Activated CD4-positive, alpha-beta memory T cell treated with anti-CD3 and anti-CD28 coated beads, Interleukin-2, amount 10 ng/mL, durations not matched to agents 7 days and 5 days (primary cell): ENCODE measurements around the gene WDFY3. TPM values are rescaled to one million over a fixed set of nuclear protein-coding genes. Genes with fewer than 3 reads are reported as not detected.

ENCODE experiments used
- CTCF ChIA-PET: fragments of 350-600 bp; sonication (Branson Sonifier 250); formaldehyde crosslinking; loops from one replicate; lab custom pipeline; 2021; ENCODE audit warnings: antibody characterized with exemption, inconsistent platforms; lab: Charles Lee
- POLR2A ChIA-PET: fragments of 350-600 bp; sonication (Branson Sonifier 250); formaldehyde crosslinking; loops from one replicate; lab custom pipeline; 2021; ENCODE audit warnings: antibody characterized with exemption; lab: Charles Lee
- DNase-seq: peaks from one replicate; pipeline ENCODE4 v3.0.0-alpha.2; 2020
- H3K27ac Mint-ChIP-seq: one replicate; pipeline ENCODE4 v1.8.0; 2021; ENCODE audit warnings: mild to moderate bottlenecking, mixed read lengths
- H3K27me3 Mint-ChIP-seq: one replicate; pipeline ENCODE4 v1.8.0; 2021; ENCODE audit warnings: mixed read lengths
- H3K36me3 Mint-ChIP-seq: one replicate; pipeline ENCODE4 v1.8.0; 2021; ENCODE audit warnings: low read depth, mixed read lengths
- H3K4me1 Mint-ChIP-seq: one replicate; pipeline ENCODE4 v1.8.0; 2021; ENCODE audit warnings: mixed read lengths
- H3K4me3 Mint-ChIP-seq: one replicate; pipeline ENCODE4 v1.8.0; 2021; ENCODE audit warnings: mild to moderate bottlenecking, mixed read lengths
- H3K9me3 Mint-ChIP-seq: one replicate; pipeline ENCODE4 v1.8.0; 2021; ENCODE audit warnings: mixed read lengths
- total RNA-seq, 2 experiments: library from RNA; stranded (reverse); gene quantifications; one replicate each; pipeline ENCODE4 v1.2.3, GENCODE V29; 2021

WDFY3 gene
- total RNA-seq, 2 experiments from 2014 or later = 1.4 to 1.5 TPM

GRCh38 chr4:84892950-84893349 is 73.5 kb downstream of the WDFY3 start:
- Mint-ChIP-seq H3K4me3 (no peak overlapping the region), H3K27me3 (no peaks in the 10 kb centered on the region), H3K27ac (no peak overlapping the region), H3K9me3 (no peaks in the 10 kb centered on the region), H3K4me1 (no peaks in the 10 kb centered on the region), H3K36me3 (no peaks in the 10 kb centered on the region)
- ChIA-PET CTCF (no interaction called here), POLR2A (no interaction called here)
- no peak for DNase-seq

DNA sequence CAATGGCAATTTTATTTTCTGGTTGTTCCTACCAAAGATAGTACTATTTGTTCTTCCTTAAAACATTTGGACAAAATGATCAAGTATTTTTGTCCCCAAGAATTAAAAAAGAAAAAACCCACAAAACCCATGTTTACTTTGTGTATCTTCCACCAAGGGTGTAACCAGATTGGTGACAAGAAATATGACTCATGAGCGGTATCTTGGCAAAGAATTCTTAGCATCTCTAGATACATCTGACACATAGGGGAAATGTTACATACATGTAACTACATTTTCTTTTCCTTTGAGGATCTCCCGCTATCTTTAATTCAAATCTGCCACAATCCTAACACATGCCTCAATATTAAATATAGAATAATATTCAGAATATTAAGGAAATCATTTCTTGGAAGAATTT is 78.7 kb downstream of the WDFY3 start:
- POLR2A ChIA-PET = no interaction called here
- DNase-seq = no peak
- H3K9me3 Mint-ChIP-seq = no peaks in the 10 kb centered on the region
- no peaks in the 10 kb centered on the region for H3K27me3 Mint-ChIP-seq
- H3K4me1 Mint-ChIP-seq = no peaks in the 10 kb centered on the region
- H3K36me3 Mint-ChIP-seq = no peaks in the 10 kb centered on the region
- H3K4me3 Mint-ChIP-seq = no peak overlapping the region
- CTCF ChIA-PET = no interaction called here
- no peak overlapping the region for H3K27ac Mint-ChIP-seq

DNA sequence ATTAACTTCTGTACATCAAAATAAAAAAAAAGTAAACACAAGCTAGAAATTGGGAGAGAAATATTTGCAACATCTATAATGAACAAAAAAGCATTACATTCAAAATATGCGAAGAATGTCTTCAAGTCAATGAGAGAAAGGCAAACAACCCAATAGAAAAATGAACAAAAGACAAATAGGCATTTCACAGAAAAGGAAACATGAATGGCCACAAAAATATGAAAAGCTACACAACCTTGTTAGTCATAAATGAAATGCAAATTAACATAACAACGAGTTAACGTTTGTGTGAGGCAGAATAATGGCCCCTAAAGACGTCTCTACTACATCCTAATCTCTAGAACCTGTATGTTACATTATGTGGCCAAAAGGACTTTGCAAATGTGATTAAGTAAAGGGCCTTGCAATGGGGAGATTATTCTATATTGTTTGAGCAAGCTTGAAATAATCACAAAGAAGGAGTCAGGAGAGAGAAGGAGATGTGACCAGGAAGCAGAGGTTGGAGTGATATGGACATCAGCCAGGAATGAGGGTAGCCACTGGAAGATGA is 86.8 kb downstream of the WDFY3 start:
- ChIA-PET POLR2A (no interaction called here), CTCF (no interaction called here)
- H3K27me3 Mint-ChIP-seq = no peaks in the 10 kb centered on the region
- no peaks in the 10 kb centered on the region for H3K36me3 Mint-ChIP-seq
- H3K27ac Mint-ChIP-seq = no peak overlapping the region
- no peak overlapping the region for H3K4me3 Mint-ChIP-seq
- H3K4me1 Mint-ChIP-seq = no peaks in the 10 kb centered on the region
- DNase-seq = no peak
- no peaks in the 10 kb centered on the region for H3K9me3 Mint-ChIP-seq

DNA sequence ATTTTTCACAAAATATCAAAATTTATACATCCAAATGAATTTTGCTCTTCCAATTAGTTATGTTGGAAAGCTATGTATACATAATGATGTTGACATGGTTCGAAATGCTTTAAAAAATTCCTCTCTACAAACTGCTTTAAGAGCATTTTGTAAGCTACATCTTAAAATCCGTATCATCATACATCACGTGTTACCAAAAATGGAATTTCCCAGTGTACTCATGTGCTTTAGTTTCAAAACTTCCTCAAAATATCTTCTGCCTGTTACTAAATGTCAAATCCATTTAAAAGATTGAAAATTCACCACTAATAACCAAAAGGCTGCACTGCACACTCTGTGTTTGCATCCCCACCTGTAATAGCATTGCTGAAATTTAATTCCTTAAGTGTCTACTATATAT is 87.9 kb downstream of the WDFY3 start:
- Mint-ChIP-seq H3K4me3 (no peak overlapping the region), H3K36me3 (no peaks in the 10 kb centered on the region), H3K9me3 (no peaks in the 10 kb centered on the region), H3K27ac (no peak overlapping the region), H3K27me3 (no peaks in the 10 kb centered on the region), H3K4me1 (no peaks in the 10 kb centered on the region)
- POLR2A ChIA-PET = no interaction called here
- CTCF ChIA-PET = no interaction called here
- DNase-seq = no peak

DNA sequence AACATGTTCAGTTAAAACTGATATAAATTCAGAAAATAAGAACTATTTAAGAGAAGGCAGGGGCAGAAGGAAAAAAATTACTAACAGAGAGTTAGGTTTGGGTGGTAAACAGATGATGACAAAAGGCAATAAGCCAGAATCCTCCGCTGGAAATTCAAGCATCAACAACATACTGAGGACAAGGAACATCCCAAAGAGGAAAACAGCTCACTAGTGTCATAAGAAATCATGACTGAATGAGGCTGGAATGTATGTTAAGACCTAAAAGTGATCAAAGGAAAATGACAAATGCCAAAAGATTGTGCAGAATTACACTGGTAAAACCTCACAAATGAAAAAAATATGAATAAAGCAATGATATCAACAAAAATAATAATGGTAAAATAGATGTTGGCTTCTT is 88.4 kb downstream of the WDFY3 start:
- ChIA-PET CTCF (no interaction called here), POLR2A (no interaction called here)
- H3K27ac Mint-ChIP-seq = no peak overlapping the region
- DNase-seq = no peak
- H3K4me3 Mint-ChIP-seq = no peak overlapping the region
- H3K36me3 Mint-ChIP-seq = no peaks in the 10 kb centered on the region
- no peaks in the 10 kb centered on the region for H3K27me3 Mint-ChIP-seq
- no peaks in the 10 kb centered on the region for H3K4me1 Mint-ChIP-seq
- H3K9me3 Mint-ChIP-seq = no peaks in the 10 kb centered on the region

- no peaks in the 10 kb centered on the region for H3K27me3 Mint-ChIP-seq
- H3K4me1 Mint-ChIP-seq = no peaks in the 10 kb centered on the region
- ChIA-PET CTCF (no interaction called here), POLR2A (no interaction called here)
- H3K9me3 Mint-ChIP-seq = no peaks in the 10 kb centered on the region
- no peak for DNase-seq
- H3K27ac Mint-ChIP-seq = no peak overlapping the region
- H3K4me3 Mint-ChIP-seq = no peak overlapping the region
- H3K36me3 Mint-ChIP-seq = no peaks in the 10 kb centered on the region
Observed at GRCh38 chr4:84877051-84877833, 89.2 kb downstream of the WDFY3 start.

- no peak for DNase-seq
- H3K36me3 Mint-ChIP-seq = no peaks in the 10 kb centered on the region
- no peak overlapping the region for H3K4me3 Mint-ChIP-seq
- no peak overlapping the region for H3K27ac Mint-ChIP-seq
- no peaks in the 10 kb centered on the region for H3K27me3 Mint-ChIP-seq
- H3K4me1 Mint-ChIP-seq = no peaks in the 10 kb centered on the region
- ChIA-PET POLR2A (no interaction called here), CTCF (no interaction called here)
- no peaks in the 10 kb centered on the region for H3K9me3 Mint-ChIP-seq
Observed at GRCh38 chr4:84875636-84876371, 90.7 kb downstream of the WDFY3 start.

GRCh38 chr4:84874619-84875018 is 91.9 kb downstream of the WDFY3 start:
- H3K9me3 Mint-ChIP-seq = no peaks in the 10 kb centered on the region
- ChIA-PET CTCF (no interaction called here), POLR2A (no interaction called here)
- H3K36me3 Mint-ChIP-seq = no peaks in the 10 kb centered on the region
- H3K27ac Mint-ChIP-seq = no peak overlapping the region
- no peaks in the 10 kb centered on the region for H3K27me3 Mint-ChIP-seq
- no peak overlapping the region for H3K4me3 Mint-ChIP-seq
- no peaks in the 10 kb centered on the region for H3K4me1 Mint-ChIP-seq
- no peak for DNase-seq

DNA sequence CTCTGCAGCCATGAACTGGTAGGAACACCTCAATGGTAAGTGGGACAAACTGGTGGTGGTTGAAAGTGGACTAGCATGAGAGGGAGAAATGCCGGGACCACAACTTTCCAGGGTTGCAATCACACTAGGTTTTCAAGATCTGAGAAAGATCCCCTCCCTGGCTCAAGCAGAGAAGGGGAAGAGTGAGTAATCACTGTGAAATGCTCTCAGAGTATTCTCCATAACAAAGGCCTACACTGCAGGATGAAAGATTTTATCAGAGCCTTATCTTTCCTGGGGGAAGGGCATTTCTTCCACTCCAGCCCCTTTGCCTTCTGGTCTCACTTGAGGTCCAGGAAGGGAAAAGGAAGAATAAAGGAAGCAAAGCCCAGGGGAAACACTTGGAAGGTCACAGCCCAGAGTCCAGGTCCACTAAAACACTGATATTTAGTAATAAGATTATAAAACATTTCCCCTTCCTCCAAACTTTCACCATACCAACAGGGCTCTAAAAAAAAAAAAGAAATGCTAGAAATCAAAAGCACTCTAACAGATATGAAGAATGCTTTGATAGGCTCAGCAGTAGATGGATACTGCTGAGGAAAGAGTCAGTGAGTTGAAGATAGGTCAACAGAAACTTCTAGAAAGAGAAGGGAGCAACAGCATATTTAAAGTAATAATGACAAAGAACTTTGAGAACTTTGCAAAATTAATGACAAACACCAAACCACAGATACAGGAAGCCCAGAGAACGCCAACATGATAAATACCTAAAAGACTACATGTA is 95.9 kb downstream of the WDFY3 start:
- Mint-ChIP-seq H3K27ac (no peak overlapping the region), H3K27me3 (no peaks in the 10 kb centered on the region), H3K9me3 (no peaks in the 10 kb centered on the region), H3K4me1 (no peaks in the 10 kb centered on the region), H3K36me3 (no peaks in the 10 kb centered on the region), H3K4me3 (no peak overlapping the region)
- ChIA-PET POLR2A (no interaction called here), CTCF (no interaction called here)
- no peak for DNase-seq

DNA sequence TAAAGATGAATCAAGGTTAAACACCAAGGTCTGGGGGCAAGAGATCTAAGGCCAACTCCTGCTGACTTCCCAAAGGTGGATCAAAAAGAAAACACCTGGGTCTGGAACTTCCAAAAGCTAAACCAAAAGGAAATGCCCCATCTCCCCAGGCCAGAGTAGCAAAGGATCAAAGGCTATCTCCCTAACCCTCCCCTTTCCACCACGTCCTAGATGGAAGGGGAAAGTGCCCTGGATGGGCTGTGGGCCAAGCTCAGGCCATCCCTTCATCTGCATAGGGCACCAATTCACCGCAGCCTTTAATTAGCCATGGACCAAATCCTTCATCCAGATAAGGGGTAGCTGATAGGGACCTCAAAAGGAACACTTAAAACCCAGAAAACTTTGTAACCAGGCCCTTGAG is 100.2 kb downstream of the WDFY3 start:
- Mint-ChIP-seq H3K9me3 (no peaks in the 10 kb centered on the region), H3K27ac (no peak overlapping the region), H3K36me3 (no peaks in the 10 kb centered on the region), H3K4me3 (no peak overlapping the region), H3K4me1 (no peaks in the 10 kb centered on the region), H3K27me3 (no peaks in the 10 kb centered on the region)
- DNase-seq = no peak
- POLR2A ChIA-PET = no interaction called here
- CTCF ChIA-PET = no interaction called here

DNA sequence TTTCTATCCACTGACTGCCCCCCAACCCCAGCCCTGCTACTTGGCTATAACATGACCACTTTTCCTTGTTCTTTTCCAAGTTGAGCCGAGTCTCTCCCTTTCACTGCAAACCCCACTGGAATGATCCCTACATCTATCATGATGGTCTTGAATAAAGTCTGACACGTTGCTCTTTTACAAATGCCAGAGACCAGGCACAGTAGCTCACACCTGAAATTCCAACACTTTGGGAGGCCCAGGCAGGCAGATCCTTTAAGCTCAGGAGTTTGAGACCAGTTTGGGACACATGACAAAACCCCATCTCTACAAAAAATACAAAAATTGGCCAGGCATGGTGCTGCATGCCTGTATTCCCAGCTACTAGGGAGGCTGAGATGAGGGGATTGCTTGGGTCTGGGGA is 100.9 kb downstream of the WDFY3 start:
- H3K9me3 Mint-ChIP-seq = no peaks in the 10 kb centered on the region

GRCh38 chr4:84862064-84862463 is 104.4 kb downstream of the WDFY3 start:
- no peak for DNase-seq
- H3K27ac Mint-ChIP-seq = no peak overlapping the region

More for the DNA sequence above, 100.9 kb downstream of the WDFY3 start:
- DNase-seq = no peak
- H3K27me3 Mint-ChIP-seq = no peaks in the 10 kb centered on the region
- CTCF ChIA-PET = no interaction called here
- POLR2A ChIA-PET = no interaction called here
- H3K4me3 Mint-ChIP-seq = no peak overlapping the region
- no peaks in the 10 kb centered on the region for H3K36me3 Mint-ChIP-seq
- H3K27ac Mint-ChIP-seq = no peak overlapping the region
- no peaks in the 10 kb centered on the region for H3K4me1 Mint-ChIP-seq

DNA sequence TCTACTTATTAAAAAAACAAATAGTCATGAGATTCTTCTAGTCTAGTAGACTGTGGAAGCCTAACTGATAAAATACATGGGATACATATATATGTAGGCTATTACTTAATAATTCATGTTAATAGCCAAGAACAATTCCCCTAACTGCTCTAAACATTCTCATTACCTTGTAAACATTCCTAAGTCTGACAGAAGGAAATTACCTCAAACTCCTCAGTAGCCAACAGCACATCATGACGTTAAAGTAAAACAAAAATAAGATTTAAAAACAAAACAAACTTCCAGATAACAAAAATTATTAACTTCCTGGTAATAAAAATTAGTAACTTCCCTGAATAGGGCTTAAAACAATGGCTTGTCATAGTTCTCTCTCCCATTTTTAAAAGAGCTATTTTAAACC is 109.2 kb downstream of the WDFY3 start:
- Mint-ChIP-seq H3K4me3 (no peak overlapping the region), H3K4me1 (no peaks in the 10 kb centered on the region), H3K36me3 (no peaks in the 10 kb centered on the region), H3K27me3 (no peaks in the 10 kb centered on the region), H3K27ac (no peak overlapping the region), H3K9me3 (no peaks in the 10 kb centered on the region)
- ChIA-PET POLR2A (no interaction called here), CTCF (no interaction called here)
- DNase-seq = no peak

More at GRCh38 chr4:84862064-84862463, 104.4 kb downstream of the WDFY3 start:
- Mint-ChIP-seq H3K9me3 (no peaks in the 10 kb centered on the region), H3K4me1 (no peaks in the 10 kb centered on the region), H3K36me3 (no peaks in the 10 kb centered on the region), H3K27me3 (no peaks in the 10 kb centered on the region), H3K4me3 (no peak overlapping the region)
- POLR2A ChIA-PET = no interaction called here
- CTCF ChIA-PET = interaction anchor here (0.6 kb wide), 1 partner anchor 116 kb away, joined by 3 read pairs; no protein-coding TSS in a partner anchor
